Activated B cell treated with CpG ODN at 0.5 μM for 24 hours (primary cell): ENCODE measurements around the gene GPR18. TPM values are rescaled to one million over a fixed set of nuclear protein-coding genes. Genes with fewer than 3 reads are reported as not detected.

Experiments
- ATAC-seq: fragments of 200-7000 bp; cut with Tn5 transposase; one replicate; pipeline ENCODE4 v1.10.0; 2021; ENCODE audit warnings: low read depth, mild to moderate bottlenecking, moderate library complexity
- CTCF ChIA-PET: fragments of 350-600 bp; sonication (Branson Sonifier 250); formaldehyde crosslinking; loops from one replicate; lab custom pipeline; 2021; ENCODE audit warnings: antibody characterized with exemption; lab: Charles Lee
- POLR2A ChIA-PET: fragments of 350-600 bp; sonication (Branson Sonifier 250); formaldehyde crosslinking; loops from one replicate; lab custom pipeline; 2021; ENCODE audit warnings: antibody characterized with exemption; lab: Charles Lee
- DNase-seq: peaks from one replicate; pipeline ENCODE4 v3.0.0; 2022
- H3K27ac Mint-ChIP-seq: one replicate; pipeline ENCODE4 v1.8.0; 2020; ENCODE audit warnings: mixed read lengths
- H3K27me3 Mint-ChIP-seq: one replicate; pipeline ENCODE4 v1.8.0; 2021; ENCODE audit warnings: mixed read lengths
- H3K36me3 Mint-ChIP-seq: one replicate; pipeline ENCODE4 v1.8.0; 2021; ENCODE audit warnings: low read depth, mixed read lengths
- H3K4me1 Mint-ChIP-seq: one replicate; pipeline ENCODE4 v1.8.0; 2021; ENCODE audit warnings: mixed read lengths
- H3K4me3 Mint-ChIP-seq: one replicate; pipeline ENCODE4 v1.8.0; 2020; ENCODE audit warnings: mild to moderate bottlenecking, mixed read lengths
- H3K9me3 Mint-ChIP-seq: one replicate; pipeline ENCODE4 v1.8.0; 2020; ENCODE audit warnings: mixed read lengths
- intact Hi-C: fragments of 100-400 bp; cut with micrococcal nuclease; formaldehyde crosslinking; loops from one replicate; pipeline ENCODE4 v1.15.1; 2024
- total RNA-seq: library from RNA; stranded (reverse); gene quantifications from 2 replicates; pipeline ENCODE4 v1.2.3, GENCODE V29; 2022
- TF ChIP-seq, protein P1 (sequence below): fragments of 200-600 bp; IDR thresholded peaks from one replicate; pipeline ENCODE4 v1.8.0; 2022; ENCODE audit warnings: antibody characterized with exemption, mild to moderate bottlenecking

The GPR18 gene
- total RNA-seq, 1 donor from 2014 or later, result 29.0 TPM

DNA sequence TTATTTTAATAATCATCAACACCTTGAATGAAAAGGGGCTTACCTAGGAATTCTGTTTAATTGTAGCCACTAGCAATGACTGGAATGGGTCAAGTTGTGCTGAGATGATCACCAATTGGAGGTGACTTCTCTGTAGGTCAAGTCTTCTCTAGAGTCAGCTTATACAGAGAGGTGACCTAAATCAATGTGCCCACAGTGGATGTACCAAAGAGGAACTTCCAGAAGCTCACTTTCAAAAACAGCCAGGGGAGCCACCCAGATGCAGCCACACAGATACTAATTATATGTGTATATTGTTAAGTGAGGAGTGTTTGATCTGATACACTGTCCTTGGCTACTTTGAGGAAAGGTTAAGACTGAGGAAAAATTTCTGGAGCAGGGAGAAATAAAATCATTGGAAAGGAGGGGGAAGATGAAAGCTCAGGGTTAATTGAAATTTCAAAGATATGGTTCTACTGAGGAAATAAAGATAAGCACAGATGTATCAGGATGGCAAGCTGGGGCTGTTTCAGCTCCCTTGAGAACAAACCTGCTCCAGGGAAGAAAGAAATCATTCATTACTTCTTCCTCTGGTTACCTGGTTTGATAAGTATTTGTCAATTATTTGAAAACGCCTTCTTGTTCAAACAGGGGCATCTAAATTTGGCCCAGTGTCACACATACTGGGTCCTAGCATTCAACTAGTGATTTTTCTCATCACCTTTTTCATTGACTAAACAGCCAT is 43.9 kb upstream of the GPR18 start:
- POLR2A ChIA-PET, result interaction anchor here (0.6 to 2.9 kb wide), 23 partner anchors 8 to 200 kb away, joined by 3 to 20 read pairs (median 5); partner anchors contain the start of genes GPR18, TM9SF2 and UBAC2
- peaks cover 69% of the 10 kb centered on the region for H3K36me3 Mint-ChIP-seq
- intact Hi-C loops, result loop anchor here (1.0 kb wide), 1 partner anchor 20 kb away; no protein-coding TSS in a partner anchor

DNA sequence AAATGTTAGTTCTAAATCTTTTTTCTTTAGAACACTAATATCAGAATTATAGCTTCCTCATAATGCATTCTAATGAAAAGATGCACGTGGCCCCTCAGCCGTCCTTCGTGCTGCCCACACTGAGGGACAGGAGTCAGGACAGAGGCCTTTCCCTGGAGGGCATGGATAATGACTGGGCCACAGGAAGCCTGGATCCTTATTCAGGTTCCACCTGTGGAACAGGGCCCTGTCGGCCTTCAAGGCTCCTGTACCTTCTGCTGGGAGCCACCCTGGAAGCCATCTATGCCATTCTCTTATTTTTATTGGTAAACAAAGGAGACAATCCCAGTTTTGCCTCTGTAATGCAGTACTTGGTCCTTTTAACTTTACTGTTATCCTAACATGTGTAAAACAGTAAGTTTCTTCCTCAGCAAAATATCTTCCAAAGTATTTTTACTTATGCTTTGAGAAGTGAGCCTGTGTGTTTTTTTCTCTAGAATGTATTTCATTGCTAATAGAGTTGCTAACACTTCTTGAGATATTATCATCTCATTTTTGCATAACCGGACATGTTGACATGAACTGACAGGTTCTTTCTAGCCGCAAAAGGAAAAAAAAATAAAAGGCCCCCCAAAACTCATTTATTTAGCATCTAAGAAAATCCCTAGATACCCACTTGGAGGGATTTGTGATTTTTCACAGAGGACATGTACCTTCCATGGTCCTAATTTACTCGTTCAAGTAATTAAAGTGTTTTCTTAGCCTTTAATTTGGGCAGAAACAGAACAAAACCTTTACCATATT is 43.1 kb upstream of the GPR18 start:
- ChIA-PET CTCF (interaction anchor here (1.5 to 6.1 kb wide), 6 partner anchors 13 to 136 kb away, joined by 4 to 43 read pairs (median 7); no protein-coding TSS in a partner anchor), POLR2A (interaction anchor here (0.6 to 2.9 kb wide), 17 partner anchors 13 to 200 kb away, joined by 3 to 20 read pairs (median 5); partner anchors contain the start of genes GPR18 and TM9SF2)
- intact Hi-C loops, result no loop called here

More for the DNA sequence above, 43.9 kb upstream of the GPR18 start:
- Mint-ChIP-seq H3K4me1 (peaks cover 83% of the 10 kb centered on the region), H3K27me3 (no peaks in the 10 kb centered on the region), H3K9me3 (no peaks in the 10 kb centered on the region), H3K27ac (peak overlapping the region; percentile 93), H3K4me3 (peak overlapping the region; percentile 95)
- CTCF ChIA-PET, result interaction anchor here (1.0 to 6.1 kb wide), 10 partner anchors 14 to 135 kb away, joined by 3 to 43 read pairs (median 6); no protein-coding TSS in a partner anchor
- ATAC-seq (peak; percentile 56), DNase-seq (no peak)
- TF ChIP-seq, protein P1, sequence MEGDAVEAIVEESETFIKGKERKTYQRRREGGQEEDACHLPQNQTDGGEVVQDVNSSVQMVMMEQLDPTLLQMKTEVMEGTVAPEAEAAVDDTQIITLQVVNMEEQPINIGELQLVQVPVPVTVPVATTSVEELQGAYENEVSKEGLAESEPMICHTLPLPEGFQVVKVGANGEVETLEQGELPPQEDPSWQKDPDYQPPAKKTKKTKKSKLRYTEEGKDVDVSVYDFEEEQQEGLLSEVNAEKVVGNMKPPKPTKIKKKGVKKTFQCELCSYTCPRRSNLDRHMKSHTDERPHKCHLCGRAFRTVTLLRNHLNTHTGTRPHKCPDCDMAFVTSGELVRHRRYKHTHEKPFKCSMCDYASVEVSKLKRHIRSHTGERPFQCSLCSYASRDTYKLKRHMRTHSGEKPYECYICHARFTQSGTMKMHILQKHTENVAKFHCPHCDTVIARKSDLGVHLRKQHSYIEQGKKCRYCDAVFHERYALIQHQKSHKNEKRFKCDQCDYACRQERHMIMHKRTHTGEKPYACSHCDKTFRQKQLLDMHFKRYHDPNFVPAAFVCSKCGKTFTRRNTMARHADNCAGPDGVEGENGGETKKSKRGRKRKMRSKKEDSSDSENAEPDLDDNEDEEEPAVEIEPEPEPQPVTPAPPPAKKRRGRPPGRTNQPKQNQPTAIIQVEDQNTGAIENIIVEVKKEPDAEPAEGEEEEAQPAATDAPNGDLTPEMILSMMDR, result no peak

DNA sequence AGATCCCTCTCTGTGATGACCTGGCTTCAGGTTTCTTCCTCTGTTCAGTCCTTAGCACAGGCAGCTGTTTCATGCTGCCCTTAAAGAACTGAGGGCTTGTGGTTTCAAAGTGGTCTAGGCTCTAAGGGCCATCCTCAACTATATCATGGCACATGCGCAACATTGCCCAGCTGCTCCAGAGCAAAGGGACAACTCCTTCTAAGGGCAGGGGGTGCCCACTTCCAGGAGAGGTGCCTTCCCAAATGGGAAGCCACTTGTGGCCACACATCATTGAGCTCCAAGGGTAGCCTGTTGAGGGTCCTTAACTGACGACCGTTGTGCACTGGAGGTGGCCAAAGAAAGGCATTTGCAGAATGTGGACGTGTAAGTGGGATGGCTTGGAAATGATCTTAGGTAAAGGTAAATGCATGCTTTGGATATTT is 41.8 kb upstream of the GPR18 start:
- intact Hi-C loops, result no loop called here

More for the DNA sequence above, 43.1 kb upstream of the GPR18 start:
- peak overlapping the region; percentile 39 for H3K4me3 Mint-ChIP-seq
- peaks cover 88% of the 10 kb centered on the region for H3K4me1 Mint-ChIP-seq
- H3K36me3 Mint-ChIP-seq, result peaks cover 67% of the 10 kb centered on the region
- DNase-seq (no peak), ATAC-seq (no peak)
- TF ChIP-seq, protein P1, result no peak
- peak overlapping the region; percentile 80 for H3K27ac Mint-ChIP-seq
- H3K9me3 Mint-ChIP-seq, result no peaks in the 10 kb centered on the region
- no peaks in the 10 kb centered on the region for H3K27me3 Mint-ChIP-seq

DNA sequence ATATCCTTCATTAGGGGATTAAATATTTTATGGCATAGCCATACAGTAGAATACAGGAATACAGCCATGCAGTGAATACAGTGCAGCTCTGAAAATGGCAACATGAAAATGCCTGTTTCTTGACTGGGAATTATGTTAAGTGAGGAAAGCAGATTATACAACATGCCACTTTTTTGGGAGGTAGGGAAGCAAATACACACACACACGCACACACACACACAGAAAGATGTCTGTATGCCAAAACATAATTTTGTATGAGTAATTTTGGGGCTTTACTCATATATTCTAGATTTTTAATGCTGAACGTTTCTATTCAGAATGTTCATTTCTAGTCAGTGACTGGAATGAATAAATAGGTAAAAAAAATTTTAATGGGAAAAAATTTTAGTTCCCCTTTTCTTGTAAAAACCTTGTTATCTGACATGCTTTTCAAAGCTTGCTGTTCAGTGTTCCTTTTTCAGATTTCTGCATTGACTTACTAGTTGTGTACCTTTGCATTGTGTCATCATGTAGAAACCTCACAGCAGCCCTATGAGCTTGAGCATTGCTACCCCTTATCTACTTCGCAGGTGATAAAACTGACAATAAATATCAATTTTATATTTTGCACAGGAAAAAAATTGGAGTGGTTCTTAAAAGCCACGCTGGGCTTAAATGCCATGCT is 41.2 kb upstream of the GPR18 start:
- Mint-ChIP-seq H3K4me3 (peak overlapping the region; percentile 61), H3K9me3 (no peaks in the 10 kb centered on the region), H3K27me3 (no peaks in the 10 kb centered on the region), H3K36me3 (peaks cover 68% of the 10 kb centered on the region), H3K4me1 (peaks cover 92% of the 10 kb centered on the region), H3K27ac (peak overlapping the region; percentile 86)
- ChIA-PET CTCF (interaction anchor here (1.1 to 6.1 kb wide), 5 partner anchors 17 to 138 kb away, joined by 3 to 43 read pairs (median 4); no protein-coding TSS in a partner anchor), POLR2A (interaction anchor here (0.8 to 4.6 kb wide), 10 partner anchors 11 to 424 kb away, joined by 3 to 19 read pairs (median 6); no protein-coding TSS in a partner anchor)
- intact Hi-C loops, result no loop called here
- ATAC-seq (no peak), DNase-seq (no peak)
- TF ChIP-seq, protein P1, result no peak

More for the DNA sequence above, 41.8 kb upstream of the GPR18 start:
- Mint-ChIP-seq H3K4me3 (peak overlapping the region; percentile 61), H3K27ac (peak overlapping the region; percentile 86), H3K36me3 (peaks cover 69% of the 10 kb centered on the region), H3K4me1 (peaks cover 94% of the 10 kb centered on the region), H3K9me3 (no peaks in the 10 kb centered on the region), H3K27me3 (no peaks in the 10 kb centered on the region)
- TF ChIP-seq, protein P1, result no peak
- no peak for DNase-seq
- POLR2A ChIA-PET, result interaction anchor here (0.8 to 4.6 kb wide), 9 partner anchors 11 to 425 kb away, joined by 3 to 19 read pairs (median 5); no protein-coding TSS in a partner anchor
- CTCF ChIA-PET, result interaction anchor here (0.9 to 6.1 kb wide), 6 partner anchors 18 to 137 kb away, joined by 3 to 43 read pairs (median 4); no protein-coding TSS in a partner anchor
- no peak for ATAC-seq
